ENCODE measurements around the gene CMYA5.

Gene CMYA5

GRCh38 chr5:79837761-79838551, 148.3 kb downstream of the CMYA5 start:
- no peak overlapping the region for H3K4me3 ChIP-seq (ENCODE audit: insufficient read depth, low read length, poor library complexity, severe bottlenecking)
- H3K9ac ChIP-seq (ENCODE audit: low read length), result no peak overlapping the region
- H3K9me2 ChIP-seq (replicated peaks; ENCODE audit: insufficient read depth, low read length), result no peaks in the 10 kb centered on the region
- no peak overlapping the region for H3K27ac ChIP-seq (ENCODE audit: low read depth, low read length)
- H4K20me1 ChIP-seq (ENCODE audit: low read depth, low read length), result no peaks in the 10 kb centered on the region
- no peak for TF ChIP-seq CTCF (IDR thresholded peaks at IDR 0.05; ENCODE audit: insufficient read depth, low read length, poor library complexity, severe bottlenecking)
- TF ChIP-seq EZH2phosphoT487 (conservative IDR thresholded peaks at IDR 0.05; ENCODE audit: low read length), result no peak
- no peaks in the 10 kb centered on the region for H3K79me2 ChIP-seq (ENCODE audit: insufficient read depth, low read length)
- H2AFZ ChIP-seq (ENCODE audit: low read depth, low read length, severe bottlenecking), result no peak overlapping the region
- no peaks in the 10 kb centered on the region for H3K27me3 ChIP-seq (ENCODE audit: low read length)
- no peak overlapping the region for H3K4me2 ChIP-seq (ENCODE audit: low read depth, low read length, poor library complexity, severe bottlenecking)
- H3K9me3 ChIP-seq (ENCODE audit: insufficient read depth, low read length), result no peaks in the 10 kb centered on the region
- H3K36me3 ChIP-seq (ENCODE audit: low read length), result no peaks in the 10 kb centered on the region
- no peaks in the 10 kb centered on the region for H3F3A ChIP-seq (ENCODE audit: insufficient read depth)

- H4K20me1 ChIP-seq (ENCODE audit: low read depth, low read length), result no peaks in the 10 kb centered on the region
- no peak overlapping the region for H3K4me3 ChIP-seq (ENCODE audit: insufficient read depth, low read length, poor library complexity, severe bottlenecking)
- H3K27me3 ChIP-seq (ENCODE audit: low read length), result no peaks in the 10 kb centered on the region
- no peaks in the 10 kb centered on the region for H3K79me2 ChIP-seq (ENCODE audit: insufficient read depth, low read length)
- no peak overlapping the region for H3K27ac ChIP-seq (ENCODE audit: low read depth, low read length)
- no peak overlapping the region for H3K4me2 ChIP-seq (ENCODE audit: low read depth, low read length, poor library complexity, severe bottlenecking)
- no peak overlapping the region for H3K9ac ChIP-seq (ENCODE audit: low read length)
- H3K9me2 ChIP-seq (replicated peaks; ENCODE audit: insufficient read depth, low read length), result no peaks in the 10 kb centered on the region
- no peak overlapping the region for H2AFZ ChIP-seq (ENCODE audit: low read depth, low read length, severe bottlenecking)
- no peaks in the 10 kb centered on the region for H3K9me3 ChIP-seq (ENCODE audit: insufficient read depth, low read length)
- no peaks in the 10 kb centered on the region for H3K36me3 ChIP-seq (ENCODE audit: low read length)
- no peaks in the 10 kb centered on the region for H3F3A ChIP-seq (ENCODE audit: insufficient read depth)
- TF ChIP-seq EZH2phosphoT487 (conservative IDR thresholded peaks at IDR 0.05; ENCODE audit: low read length) (no peak), CTCF (IDR thresholded peaks at IDR 0.05; ENCODE audit: insufficient read depth, low read length, poor library complexity, severe bottlenecking) (no peak)
These were observed 150.7 kb downstream of the CMYA5 start for GRCh38 chr5:79840084-79840990.

- Histone ChIP-seq H3K27ac (ENCODE audit: low read depth, low read length) (no peak overlapping the region), H3K9me3 (ENCODE audit: insufficient read depth, low read length) (no peaks in the 10 kb centered on the region), H4K20me1 (ENCODE audit: low read depth, low read length) (no peaks in the 10 kb centered on the region), H3K79me2 (ENCODE audit: insufficient read depth, low read length) (no peaks in the 10 kb centered on the region), H3K36me3 (ENCODE audit: low read length) (no peaks in the 10 kb centered on the region), H3K9ac (ENCODE audit: low read length) (no peak overlapping the region), H3K27me3 (ENCODE audit: low read length) (no peaks in the 10 kb centered on the region), H3F3A (ENCODE audit: insufficient read depth) (no peaks in the 10 kb centered on the region), H3K4me2 (ENCODE audit: low read depth, low read length, poor library complexity, severe bottlenecking) (no peak overlapping the region), H3K4me3 (ENCODE audit: insufficient read depth, low read length, poor library complexity, severe bottlenecking) (no peak overlapping the region), H3K9me2 (replicated peaks; ENCODE audit: insufficient read depth, low read length) (no peaks in the 10 kb centered on the region), H2AFZ (ENCODE audit: low read depth, low read length, severe bottlenecking) (no peak overlapping the region)
- TF ChIP-seq CTCF (IDR thresholded peaks at IDR 0.05; ENCODE audit: insufficient read depth, low read length, poor library complexity, severe bottlenecking) (no peak), EZH2phosphoT487 (conservative IDR thresholded peaks at IDR 0.05; ENCODE audit: low read length) (no peak)
These were observed 151.5 kb downstream of the CMYA5 start for GRCh38 chr5:79841172-79841571.

Measured in SU-DHL-6 (cell line).